NT2/D1 (cell line): ENCODE measurements around the gene DNAJC5G.

Source experiments
- SUZ12 ChIP-seq: IDR thresholded peaks from 2 replicates; pipeline ENCODE4 v1.6.1; 2011; ENCODE audit not compliant: insufficient read length, insufficient read depth; ENCODE audit errors: extremely low read depth
- ZNF274 ChIP-seq: IDR thresholded peaks from 2 replicates; pipeline ENCODE4 v1.6.1; 2011; ENCODE audit warnings: mild to moderate bottlenecking, low read depth, low read length

DNA sequence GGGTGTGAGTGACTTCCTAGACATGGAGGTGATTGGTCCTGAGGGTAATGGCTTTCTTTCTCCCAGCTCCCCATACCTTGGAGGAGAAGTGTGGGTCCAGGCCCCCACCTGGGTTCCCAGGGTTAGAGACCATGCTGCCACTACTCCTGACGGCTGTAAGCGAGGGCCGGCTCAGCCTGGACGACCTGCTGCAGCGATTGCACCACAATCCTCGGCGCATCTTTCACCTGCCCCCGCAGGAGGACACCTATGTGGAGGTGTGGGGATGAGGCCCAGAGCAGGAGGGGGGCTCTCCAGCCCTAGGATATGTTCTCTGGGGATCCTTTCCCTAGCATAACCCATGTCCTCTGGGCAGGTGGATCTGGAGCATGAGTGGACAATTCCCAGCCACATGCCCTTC is 36.3 kb upstream of the DNAJC5G start:
- TF ChIP-seq SUZ12 (no peak), ZNF274 (no peak)
